Liver (tissue), 9 donors: Measurements from ENCODE around the gene OR2H1. TPM values are rescaled to one million over a fixed set of nuclear protein-coding genes. Genes with fewer than 3 reads are reported as not detected.

Experiments
- DNase-seq: peaks from one replicate; pipeline ENCODE4 v3.0.0-alpha.2; 2017; ENCODE audit warnings: low spot score
- H3K27ac ChIP-seq, 2 donors: one replicate each; pipeline ENCODE4 v1.7.0; 2013; ENCODE audit warnings: inconsistent platforms in 2 of 2, low read length in 2 of 2, control low read depth in 1 of 2, low read depth in 1 of 2, mild to moderate bottlenecking in 1 of 2
- H3K27me3 ChIP-seq, 4 donors: one replicate each; pipeline versions ENCODE4 v1.6.1 to v1.7.0; 2013; ENCODE audit warnings: low read length in 3 of 4, inconsistent platforms in 1 of 4, mild to moderate bottlenecking in 1 of 4, moderate library complexity in 1 of 4; ENCODE audit not compliant: control insufficient read depth in 4 of 4, insufficient read depth in 4 of 4
- H3K36me3 ChIP-seq, 4 donors: one replicate each; pipeline versions ENCODE4 v1.6.1 to v1.7.0; 2013; ENCODE audit warnings: low read length in 3 of 4, mild to moderate bottlenecking in 3 of 4, low read depth in 1 of 4, moderate library complexity in 1 of 4; ENCODE audit not compliant: control insufficient read depth in 4 of 4, insufficient read depth in 3 of 4
- H3K4me1 ChIP-seq, 4 donors: one replicate each; pipeline versions ENCODE4 v1.6.1 to v1.7.0; 2013; ENCODE audit warnings: low read length in 3 of 4, mild to moderate bottlenecking in 3 of 4, moderate library complexity in 1 of 4; ENCODE audit not compliant: control insufficient read depth in 4 of 4, insufficient read depth in 4 of 4
- H3K4me3 ChIP-seq, 3 donors: one replicate each; pipeline versions ENCODE4 v1.6.1 to v1.7.0; 2013; ENCODE audit warnings: low read length in 3 of 3, control low read depth in 1 of 3, low read depth in 1 of 3, mild to moderate bottlenecking in 1 of 3
- H3K9ac ChIP-seq, 2 donors: one replicate each; pipeline ENCODE4 v1.7.0; 2013; ENCODE audit warnings: low read length in 2 of 2, mild to moderate bottlenecking in 2 of 2, moderate library complexity in 2 of 2, control low read depth in 1 of 2, low read depth in 1 of 2
- H3K9me3 ChIP-seq, 4 donors: one replicate each; pipeline versions ENCODE4 v1.6.1 to v1.7.0; 2013; ENCODE audit warnings: low read length in 3 of 4; ENCODE audit not compliant: control insufficient read depth in 4 of 4
- EGR1 ChIP-seq, 2 donors: IDR thresholded peaks; 2 replicates each; pipeline ENCODE4 v1.6.1; 2016 to 2018; ENCODE audit warnings: antibody characterized with exemption in 2 of 2, low read depth in 2 of 2
- FOXA1 ChIP-seq: IDR thresholded peaks from 2 replicates; pipeline ENCODE4 v1.6.1; 2016; ENCODE audit warnings: antibody characterized with exemption
- FOXA2 ChIP-seq: IDR thresholded peaks from 2 replicates; pipeline ENCODE4 v1.6.1; 2016; ENCODE audit warnings: antibody characterized with exemption
- GABPA ChIP-seq, 2 donors: IDR thresholded peaks in 1 of 2; conservative IDR thresholded peaks in 1 of 2; 2 replicates each; pipeline ENCODE4 v1.6.1; 2016; ENCODE audit warnings: antibody characterized with exemption in 2 of 2, mild to moderate bottlenecking in 1 of 2, moderate library complexity in 1 of 2
- HNF4A ChIP-seq, 2 donors: conservative IDR thresholded peaks; 2 replicates each; pipeline ENCODE4 v1.6.1; 2016; ENCODE audit warnings: antibody characterized with exemption in 2 of 2, mild to moderate bottlenecking in 2 of 2
- HNF4G ChIP-seq: IDR thresholded peaks from 2 replicates; pipeline ENCODE4 v1.6.1; 2016; ENCODE audit warnings: antibody characterized with exemption
- JUND ChIP-seq, 2 donors: IDR thresholded peaks; 2 replicates each; pipeline ENCODE4 v1.6.1; 2016; ENCODE audit warnings: antibody characterized with exemption in 2 of 2
- NR2F2 ChIP-seq: IDR thresholded peaks from 2 replicates; pipeline ENCODE4 v1.6.1; 2016; ENCODE audit warnings: antibody characterized with exemption
- RAD21 ChIP-seq, 2 donors: IDR thresholded peaks; 2 replicates each; pipeline ENCODE4 v1.6.1; 2016; ENCODE audit warnings: antibody characterized with exemption in 2 of 2, mild to moderate bottlenecking in 2 of 2
- RXRA ChIP-seq, 2 donors: IDR thresholded peaks; 2 replicates each; pipeline ENCODE4 v1.6.1; 2017 to 2018; ENCODE audit warnings: antibody characterized with exemption in 2 of 2, mild to moderate bottlenecking in 1 of 2
- SP1 ChIP-seq: IDR thresholded peaks from 2 replicates; pipeline ENCODE4 v1.6.1; 2018; ENCODE audit warnings: antibody characterized with exemption, mild to moderate bottlenecking
- TAF1 ChIP-seq: conservative IDR thresholded peaks from 2 replicates; pipeline ENCODE4 v1.6.1; 2016; ENCODE audit warnings: antibody characterized with exemption, mild to moderate bottlenecking
- YY1 ChIP-seq: IDR thresholded peaks from 2 replicates; pipeline ENCODE4 v1.6.1; 2016; ENCODE audit warnings: antibody characterized with exemption, mild to moderate bottlenecking
- WGBS: extraction: QIAGEN DNeasy Blood & Tissue Kit; methylation state at CpG from one replicate; pipeline ENCODE4 v1.1.7; 2013; 5-methylcytosine and 5-hydroxymethylcytosine counted together
- polyA plus RNA-seq, 2 donors: library from polyadenylated mRNA; stranded (reverse) in 1 of 2; unstranded in 1 of 2; fragments of 200-250 nt in 1 of 2; fragments of >200 nt in 1 of 2; fragmentation: Nextera tagmentation in 1 of 2; extraction: Ambion mirVana in 1 of 2; gene quantifications; one replicate each; pipeline versions ENCODE4 v1.2.1 to v1.2.3, GENCODE V29; 2013 to 2015
- total RNA-seq, 2 donors: library from RNA; depleted of rRNA; stranded (reverse); fragments of >200 nt; gene quantifications; one replicate each; pipeline ENCODE4 v1.2.3, GENCODE V29; 2014
- TF ChIP-seq, protein P1 (sequence below): IDR thresholded peaks from 2 replicates; pipeline ENCODE4 v1.6.1; 2016; ENCODE audit warnings: antibody characterized with exemption, mild to moderate bottlenecking
- TF ChIP-seq, protein P2 (sequence below): IDR thresholded peaks from 2 replicates; pipeline ENCODE4 v1.6.1; 2016; ENCODE audit warnings: antibody characterized with exemption
- TF ChIP-seq, protein P3 (sequence below): IDR thresholded peaks from 2 replicates; pipeline ENCODE4 v1.6.1; 2016; ENCODE audit warnings: antibody characterized with exemption
- TF ChIP-seq, protein P4 (sequence below): IDR thresholded peaks from 2 replicates; pipeline ENCODE4 v1.6.1; 2016; ENCODE audit warnings: antibody characterized with exemption
- TF ChIP-seq, protein P5 (sequence below): fragments of 150-350 bp; IDR thresholded peaks from 2 replicates; pipeline ENCODE4 v1.5.1; 2017; ENCODE audit warnings: improper control_type of control experiment, low read depth, low read length; ENCODE audit not compliant: missing input control
- donor health status: healthy.
- donor health status: healthy.
- donor health status: healthy.
- donor health status: healthy.
- donor health status: healthy.

Gene OR2H1
- total and polyA plus RNA-seq, 4 donors, result not detected

DNA sequence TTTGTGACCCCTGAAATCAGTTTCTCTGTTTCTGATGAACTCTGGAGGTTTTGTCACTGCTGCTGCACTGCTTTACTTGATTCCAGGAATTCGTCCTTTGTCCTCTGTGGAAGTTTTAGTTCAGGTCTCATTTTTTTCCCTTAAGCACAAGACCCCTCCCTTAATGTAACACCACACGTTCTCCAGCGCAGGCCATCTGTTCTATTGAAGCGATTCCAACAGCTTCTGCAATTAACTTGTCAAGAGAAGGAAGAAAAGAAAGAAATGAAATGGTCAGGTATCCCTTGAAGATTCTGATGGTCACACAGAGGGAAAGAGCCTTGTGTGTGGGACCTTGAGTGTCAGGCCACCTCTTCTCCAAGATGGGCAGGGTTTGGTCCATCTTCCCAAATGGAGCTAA is 38.6 kb downstream of the OR2H1 start:
- WGBS, result 82% methylated on average over 4 of the region's 4 CpGs
- no peak for DNase-seq
- TF ChIP-seq HNF4A (conservative IDR thresholded peaks at IDR 0.05) (no peak), JUND (IDR thresholded peaks at IDR 0.05) (no peak), FOXA2 (no peak)
- TF ChIP-seq, protein P1, sequence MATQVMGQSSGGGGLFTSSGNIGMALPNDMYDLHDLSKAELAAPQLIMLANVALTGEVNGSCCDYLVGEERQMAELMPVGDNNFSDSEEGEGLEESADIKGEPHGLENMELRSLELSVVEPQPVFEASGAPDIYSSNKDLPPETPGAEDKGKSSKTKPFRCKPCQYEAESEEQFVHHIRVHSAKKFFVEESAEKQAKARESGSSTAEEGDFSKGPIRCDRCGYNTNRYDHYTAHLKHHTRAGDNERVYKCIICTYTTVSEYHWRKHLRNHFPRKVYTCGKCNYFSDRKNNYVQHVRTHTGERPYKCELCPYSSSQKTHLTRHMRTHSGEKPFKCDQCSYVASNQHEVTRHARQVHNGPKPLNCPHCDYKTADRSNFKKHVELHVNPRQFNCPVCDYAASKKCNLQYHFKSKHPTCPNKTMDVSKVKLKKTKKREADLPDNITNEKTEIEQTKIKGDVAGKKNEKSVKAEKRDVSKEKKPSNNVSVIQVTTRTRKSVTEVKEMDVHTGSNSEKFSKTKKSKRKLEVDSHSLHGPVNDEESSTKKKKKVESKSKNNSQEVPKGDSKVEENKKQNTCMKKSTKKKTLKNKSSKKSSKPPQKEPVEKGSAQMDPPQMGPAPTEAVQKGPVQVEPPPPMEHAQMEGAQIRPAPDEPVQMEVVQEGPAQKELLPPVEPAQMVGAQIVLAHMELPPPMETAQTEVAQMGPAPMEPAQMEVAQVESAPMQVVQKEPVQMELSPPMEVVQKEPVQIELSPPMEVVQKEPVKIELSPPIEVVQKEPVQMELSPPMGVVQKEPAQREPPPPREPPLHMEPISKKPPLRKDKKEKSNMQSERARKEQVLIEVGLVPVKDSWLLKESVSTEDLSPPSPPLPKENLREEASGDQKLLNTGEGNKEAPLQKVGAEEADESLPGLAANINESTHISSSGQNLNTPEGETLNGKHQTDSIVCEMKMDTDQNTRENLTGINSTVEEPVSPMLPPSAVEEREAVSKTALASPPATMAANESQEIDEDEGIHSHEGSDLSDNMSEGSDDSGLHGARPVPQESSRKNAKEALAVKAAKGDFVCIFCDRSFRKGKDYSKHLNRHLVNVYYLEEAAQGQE, result no peak
- TF ChIP-seq, protein P2, sequence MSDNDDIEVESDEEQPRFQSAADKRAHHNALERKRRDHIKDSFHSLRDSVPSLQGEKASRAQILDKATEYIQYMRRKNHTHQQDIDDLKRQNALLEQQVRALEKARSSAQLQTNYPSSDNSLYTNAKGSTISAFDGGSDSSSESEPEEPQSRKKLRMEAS, result no peak
- peaks cover 0 to 1% (median 0%) of the 10 kb centered on the region in 4 donors for H3K36me3 ChIP-seq
- no peak overlapping the region for H3K9ac ChIP-seq
- no peak overlapping the region for H3K4me3 ChIP-seq
- H3K9me3 ChIP-seq, result no peaks in the 10 kb centered on the region
- H3K27me3 ChIP-seq, result no peaks in the 10 kb centered on the region
- H3K27ac ChIP-seq, result no peak overlapping the region
- H3K4me1 ChIP-seq, result no peaks in the 10 kb centered on the region

DNA sequence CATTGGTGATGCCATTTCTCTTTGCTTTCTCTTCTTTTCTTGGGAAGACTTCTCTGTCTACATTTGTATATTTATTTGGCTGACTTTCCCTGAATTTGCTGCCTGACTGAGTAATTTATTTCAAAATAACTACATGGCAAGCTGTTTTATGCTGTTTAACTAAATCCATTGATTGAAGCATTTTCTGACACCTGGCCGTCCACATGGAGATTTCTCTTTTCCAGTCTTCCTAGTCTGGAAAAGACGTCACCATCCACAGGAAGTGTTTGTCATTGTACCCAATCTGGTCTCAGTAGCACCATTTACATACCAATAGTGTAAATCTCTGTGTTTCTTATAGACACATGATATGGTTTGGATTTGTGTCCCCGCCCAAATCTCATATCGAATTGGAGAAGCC is 40.0 kb downstream of the OR2H1 start:
- Histone ChIP-seq H3K9ac (no peak overlapping the region), H3K4me3 (no peak overlapping the region), H3K27me3 (no peaks in the 10 kb centered on the region), H3K4me1 (no peaks in the 10 kb centered on the region), H3K27ac (no peak overlapping the region), H3K9me3 (no peaks in the 10 kb centered on the region), H3K36me3 (peaks cover 0 to 1% (median 0%) of the 10 kb centered on the region in 4 donors)
- 88% methylated on average over 4 of the region's 4 CpGs for WGBS
- no peak for DNase-seq
- TF ChIP-seq JUND (IDR thresholded peaks at IDR 0.05) (no peak), TAF1 (no peak), GABPA (IDR thresholded peaks at IDR 0.05 in 1 of 2, conservative IDR thresholded peaks at IDR 0.05 in 1 of 2) (no peak), HNF4G (no peak), SP1 (no peak), YY1 (no peak), RXRA (IDR thresholded peaks at IDR 0.05) (no peak), NR2F2 (no peak), FOXA1 (no peak), RAD21 (IDR thresholded peaks at IDR 0.05) (no peak), EGR1 (IDR thresholded peaks at IDR 0.05; ENCODE audit: low read depth in 2 of 2) (no peak), HNF4A (conservative IDR thresholded peaks at IDR 0.05) (no peak), FOXA2 (no peak)
- TF ChIP-seq, protein P3, sequence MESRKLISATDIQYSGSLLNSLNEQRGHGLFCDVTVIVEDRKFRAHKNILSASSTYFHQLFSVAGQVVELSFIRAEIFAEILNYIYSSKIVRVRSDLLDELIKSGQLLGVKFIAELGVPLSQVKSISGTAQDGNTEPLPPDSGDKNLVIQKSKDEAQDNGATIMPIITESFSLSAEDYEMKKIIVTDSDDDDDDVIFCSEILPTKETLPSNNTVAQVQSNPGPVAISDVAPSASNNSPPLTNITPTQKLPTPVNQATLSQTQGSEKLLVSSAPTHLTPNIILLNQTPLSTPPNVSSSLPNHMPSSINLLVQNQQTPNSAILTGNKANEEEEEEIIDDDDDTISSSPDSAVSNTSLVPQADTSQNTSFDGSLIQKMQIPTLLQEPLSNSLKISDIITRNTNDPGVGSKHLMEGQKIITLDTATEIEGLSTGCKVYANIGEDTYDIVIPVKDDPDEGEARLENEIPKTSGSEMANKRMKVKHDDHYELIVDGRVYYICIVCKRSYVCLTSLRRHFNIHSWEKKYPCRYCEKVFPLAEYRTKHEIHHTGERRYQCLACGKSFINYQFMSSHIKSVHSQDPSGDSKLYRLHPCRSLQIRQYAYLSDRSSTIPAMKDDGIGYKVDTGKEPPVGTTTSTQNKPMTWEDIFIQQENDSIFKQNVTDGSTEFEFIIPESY, result no peak
- TF ChIP-seq, protein P1, result no peak
- TF ChIP-seq, protein P4, sequence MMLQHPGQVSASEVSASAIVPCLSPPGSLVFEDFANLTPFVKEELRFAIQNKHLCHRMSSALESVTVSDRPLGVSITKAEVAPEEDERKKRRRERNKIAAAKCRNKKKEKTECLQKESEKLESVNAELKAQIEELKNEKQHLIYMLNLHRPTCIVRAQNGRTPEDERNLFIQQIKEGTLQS, result no peak
- TF ChIP-seq, protein P5, sequence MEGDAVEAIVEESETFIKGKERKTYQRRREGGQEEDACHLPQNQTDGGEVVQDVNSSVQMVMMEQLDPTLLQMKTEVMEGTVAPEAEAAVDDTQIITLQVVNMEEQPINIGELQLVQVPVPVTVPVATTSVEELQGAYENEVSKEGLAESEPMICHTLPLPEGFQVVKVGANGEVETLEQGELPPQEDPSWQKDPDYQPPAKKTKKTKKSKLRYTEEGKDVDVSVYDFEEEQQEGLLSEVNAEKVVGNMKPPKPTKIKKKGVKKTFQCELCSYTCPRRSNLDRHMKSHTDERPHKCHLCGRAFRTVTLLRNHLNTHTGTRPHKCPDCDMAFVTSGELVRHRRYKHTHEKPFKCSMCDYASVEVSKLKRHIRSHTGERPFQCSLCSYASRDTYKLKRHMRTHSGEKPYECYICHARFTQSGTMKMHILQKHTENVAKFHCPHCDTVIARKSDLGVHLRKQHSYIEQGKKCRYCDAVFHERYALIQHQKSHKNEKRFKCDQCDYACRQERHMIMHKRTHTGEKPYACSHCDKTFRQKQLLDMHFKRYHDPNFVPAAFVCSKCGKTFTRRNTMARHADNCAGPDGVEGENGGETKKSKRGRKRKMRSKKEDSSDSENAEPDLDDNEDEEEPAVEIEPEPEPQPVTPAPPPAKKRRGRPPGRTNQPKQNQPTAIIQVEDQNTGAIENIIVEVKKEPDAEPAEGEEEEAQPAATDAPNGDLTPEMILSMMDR, result no peak
- TF ChIP-seq, protein P2, result no peak
